Left colon (tissue), 2 donors: ENCODE measurements around the gene PRRT4. TPM values are rescaled to one million over a fixed set of nuclear protein-coding genes. Genes with fewer than 3 reads are reported as not detected.
A peak's percentile ranks its signal among the peaks of the same experiment; 100 is the strongest.

Experiments used
- ATAC-seq: fragments of 200-7000 bp; cut with Tn5 transposase; one replicate; pipeline ENCODE4 v1.9.1; 2020; ENCODE audit warnings: mild to moderate bottlenecking, moderate library complexity
- DNase-seq, 2 donors: peaks; one replicate each; pipeline ENCODE4 v3.0.0-alpha.2; 2020
- intact Hi-C, 2 donors: fragments of 100-400 bp; cut with DNase I in 1 of 2; cut with micrococcal nuclease in 1 of 2; formaldehyde crosslinking; loops; one replicate each; pipeline versions ENCODE4 v1.11.2 to v1.14.0; 2022; cut with DNase I, micrococcal nuclease
- long read RNA-seq: library from polyadenylated mRNA; unstranded; transcript quantifications from one replicate; pipeline ENCODE4 v2.0.0, GENCODE V29; 2021
- total RNA-seq, 2 donors: library from RNA; stranded (reverse); fragmentation: NEBNext Ultra II Directional; extraction: Animal tissue kit (Norgen Biotek cat#: 25700); gene quantifications; one replicate each; pipeline ENCODE4 v1.2.1, GENCODE V29; 2021
- donor health status: DM: no; HTN: no; CAD: no.
- donor health status: DM: yes; HTN: yes; CAD: no.

The PRRT4 gene
- total RNA-seq, result under 1 TPM in 1 of 2 donors, not detected in 1; 0.20 TPM
- long read RNA-seq, result 0 reads

- peak in 1 of 2 donors; percentile 44 for DNase-seq
- ATAC-seq, result peak; percentile 76
- intact Hi-C loops, result no loop called here
These were observed at the start of gene PRRT4 for GRCh38 chr7:128361411-128362379. PRRT4 (minus strand) TSS chr7:128361690.

DNA sequence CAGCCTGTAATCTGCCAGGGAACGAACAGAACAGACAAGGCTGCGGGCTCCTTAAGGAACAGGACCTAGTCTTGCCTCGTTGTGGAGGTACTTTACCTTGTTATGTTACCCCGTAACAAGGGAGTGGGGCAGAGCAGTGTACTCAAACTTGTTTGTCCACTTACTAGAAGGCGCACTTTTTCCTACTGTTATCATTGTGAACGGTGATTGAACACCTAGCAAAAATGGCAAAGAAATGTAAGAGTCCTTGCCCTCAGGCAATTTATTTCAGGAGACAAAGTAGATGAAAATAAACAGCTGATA lies 48.9 kb upstream of the PRRT4 start:
- intact Hi-C loops, result no loop called here
- DNase-seq (no peak), ATAC-seq (peak; percentile 32)

GRCh38 chr7:128409596-128410450 lies 48.3 kb upstream of the PRRT4 start, which contains the start of gene IMPDH1:
IMPDH1 (minus strand) TSS chr7:128409982; CDS start chr7:128409901, 81 bp downstream.
- peak; percentile 89 to 92 for DNase-seq
- ATAC-seq, result peak; percentile 88
- intact Hi-C loops, result no loop called here

GRCh38 chr7:128408709-128409595 lies 47.5 kb upstream of the PRRT4 start:
- no peak for ATAC-seq
- intact Hi-C loops, result no loop called here
- DNase-seq, result peak in 1 of 2 donors; percentile 23

GRCh38 chr7:128407751-128408708 lies 46.5 kb upstream of the PRRT4 start:
- no peak for DNase-seq
- intact Hi-C loops, result no loop called here
- no peak for ATAC-seq

GRCh38 chr7:128407233-128407589 lies 45.7 kb upstream of the PRRT4 start:
- ATAC-seq (no peak), DNase-seq (no peak)
- intact Hi-C loops, result no loop called here

DNA sequence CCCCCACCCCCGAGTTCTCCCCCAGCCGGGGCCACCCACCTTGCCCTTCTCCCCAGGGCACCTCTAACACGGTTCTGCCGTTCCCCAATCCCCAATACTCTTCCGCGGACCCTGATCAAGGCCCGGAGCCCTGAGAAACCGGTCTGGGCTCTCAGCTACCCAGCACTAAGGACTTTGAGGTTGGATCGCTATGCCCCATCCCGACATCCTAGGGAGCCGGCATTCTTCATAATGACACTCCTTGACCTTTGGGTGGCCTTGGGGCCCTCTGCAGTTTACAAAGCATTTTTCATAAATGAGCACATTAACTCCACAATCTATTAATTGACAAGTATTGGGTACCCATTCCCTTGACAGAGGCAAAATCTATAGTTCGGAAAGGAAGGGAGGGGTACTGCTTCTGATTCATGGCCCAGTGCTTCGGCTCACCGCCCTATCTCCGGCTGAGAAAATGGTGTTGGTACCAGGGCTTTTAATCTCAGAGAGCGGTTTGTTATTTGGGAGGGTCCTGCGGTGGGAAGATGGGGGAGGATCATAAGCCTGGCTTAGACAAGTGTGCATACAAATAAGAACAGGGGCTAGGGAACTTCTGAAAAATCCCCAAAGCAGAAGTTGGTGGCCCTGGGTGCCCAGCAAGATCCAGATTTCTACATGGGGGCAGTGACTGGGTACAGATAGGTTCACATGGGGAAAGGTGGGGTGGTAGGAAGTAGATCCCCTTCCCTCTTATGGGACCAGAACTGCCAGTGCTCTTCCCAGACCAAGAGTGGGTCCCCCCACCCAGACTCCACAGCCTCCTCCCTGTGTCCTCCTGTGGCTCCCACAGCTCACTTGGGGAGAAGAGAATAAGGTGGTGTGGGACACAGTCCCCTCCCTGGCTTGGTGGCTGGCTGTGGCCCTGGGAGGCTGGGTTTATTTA lies 45.1 kb upstream of the PRRT4 start:
- DNase-seq (peak in 1 of 2 donors; percentile 27), ATAC-seq (no peak)
- intact Hi-C loops, result no loop called here

GRCh38 chr7:128405471-128406313 lies 44.2 kb upstream of the PRRT4 start:
- DNase-seq (peak; percentile 50 to 70), ATAC-seq (peak; percentile 21)
- intact Hi-C loops, result no loop called here

GRCh38 chr7:128404886-128405470 lies 43.5 kb upstream of the PRRT4 start:
- no peak for DNase-seq
- peak; percentile 8 for ATAC-seq
- intact Hi-C loops, result no loop called here

- intact Hi-C loops, result no loop called here
- peak in 1 of 2 donors; percentile 48 for DNase-seq
- peak; percentile 48 for ATAC-seq
These were observed 42.7 kb upstream of the PRRT4 start for GRCh38 chr7:128404143-128404681.

GRCh38 chr7:128403676-128404075 lies 42.2 kb upstream of the PRRT4 start:
- DNase-seq (no peak), ATAC-seq (no peak)
- intact Hi-C loops, result no loop called here

DNA sequence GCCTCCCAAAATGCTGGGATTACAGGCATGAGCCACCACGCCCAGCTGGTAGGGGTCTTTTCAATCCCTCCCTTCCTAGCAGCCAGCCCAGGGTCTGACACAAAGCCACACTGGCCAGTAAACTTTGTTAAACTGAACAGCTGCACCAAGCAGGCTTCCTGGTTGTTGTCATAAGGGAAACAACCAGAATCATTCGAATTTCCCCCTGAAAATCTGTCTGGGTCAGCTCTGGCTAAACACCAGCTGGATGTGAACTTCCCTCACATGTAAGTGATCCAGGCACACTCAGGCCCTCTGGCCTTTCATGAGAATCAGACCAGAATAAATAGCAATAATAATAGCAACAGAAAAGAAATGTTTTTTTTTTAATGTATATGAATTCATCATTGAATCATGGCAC lies 40.9 kb upstream of the PRRT4 start:
- intact Hi-C loops, result no loop called here
- DNase-seq, result no peak
- no peak for ATAC-seq

- ATAC-seq (no peak), DNase-seq (no peak)
- intact Hi-C loops, result no loop called here
These were observed 39.1 kb upstream of the PRRT4 start for GRCh38 chr7:128400566-128400965.

GRCh38 chr7:128399991-128400390 lies 38.5 kb upstream of the PRRT4 start:
- DNase-seq (no peak), ATAC-seq (no peak)
- intact Hi-C loops, result no loop called here

DNA sequence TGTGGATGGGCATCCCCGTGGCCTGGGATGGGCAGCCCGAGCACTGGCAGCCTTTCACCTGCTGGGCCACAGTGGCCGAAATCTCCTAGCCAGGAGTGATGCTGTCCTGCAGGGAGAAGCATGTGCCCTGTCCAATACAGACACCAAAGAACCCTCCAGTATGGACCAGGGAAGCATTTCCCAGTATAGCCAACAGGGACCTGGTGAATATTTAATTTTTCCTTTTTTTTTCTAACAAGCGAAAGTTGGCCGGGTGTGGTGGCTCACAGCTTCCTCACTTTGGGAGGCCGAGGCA lies 37.3 kb upstream of the PRRT4 start:
- no peak for DNase-seq
- intact Hi-C loops, result no loop called here
- peak; percentile 35 for ATAC-seq
